HCT116 (cell line): ENCODE results near the gene BTF3. TPM values are rescaled to one million over a fixed set of nuclear protein-coding genes. Genes with fewer than 3 reads are reported as not detected.

ENCODE experiments used
- ATAC-seq: fragments of 200-7000 bp; cut with Tn5 transposase; 2 replicates; pipeline ENCODE4 v1.9.1; 2020; ENCODE audit warnings: mild to moderate bottlenecking, moderate library complexity
- BruUV-seq: library from RNA; stranded (reverse); fragments of 400-500 nt; replicated peaks from 2 replicates; lab custom pipeline; 2021; lab: Mats Ljungman, UMichigan
- CTCF ChIA-PET: fragments of 300-600 bp; sonication (Branson Sonifier 250); formaldehyde crosslinking; loops from one replicate; lab custom pipeline; 2021; ENCODE audit warnings: antibody characterized with exemption; lab: Charles Lee
- POLR2A ChIA-PET: fragments of 300-600, 350-600 bp; sonication (Branson Sonifier 250); formaldehyde crosslinking; loops from one replicate; lab custom pipeline; 2021; ENCODE audit warnings: antibody characterized with exemption; lab: Charles Lee
- RAD21 ChIA-PET, 2 experiments: fragments of 300-600 bp; sonication (Branson Sonifier 250); formaldehyde crosslinking; loops; one replicate each; lab custom pipeline; 2023; ENCODE audit warnings: low total read pairs in 2 of 2; ENCODE audit not compliant: uncharacterized antibody in 2 of 2, unreplicated experiment in 2 of 2, low non-redundant PET in 1 of 2; lab: Charles Lee
- DNase-seq: peaks from one replicate; pipeline ENCODE4 v3.0.0-alpha.2; 2010; ENCODE audit warnings: low read depth, low spot score
- H2AFZ ChIP-seq: fragments of 200-600 bp; shearing (Covaris generic), sonication (generic); 2 replicates; pipeline ENCODE4 v1.6.1; 2017; ENCODE audit warnings: low read depth, mixed run types, mixed read lengths, antibody characterized with exemption, low read length; ENCODE audit not compliant: poor library complexity, severe bottlenecking
- H3K27ac ChIP-seq: 2 replicates; pipeline ENCODE4 v1.5.1; 2012; ENCODE audit warnings: low read depth, low read length
- H3K27me3 ChIP-seq: fragments of 200-600 bp; sonication (generic); 2 replicates; pipeline ENCODE4 v1.6.1; 2016; ENCODE audit warnings: mixed run types, low read length, mixed read lengths; ENCODE audit not compliant: insufficient read depth
- H3K36me3 ChIP-seq, 2 experiments: fragments of 200-500 bp in 1 of 2; fragments of 200-600 bp in 1 of 2; sonication (Bioruptor generic) in 1 of 2; sonication (generic) in 1 of 2; 2 replicates each; pipeline versions ENCODE4 v1.5.1 to v1.6.1; 2014 to 2016; ENCODE audit warnings: low read length in 2 of 2, inconsistent platforms in 1 of 2, mixed read lengths in 1 of 2, mixed run types in 1 of 2; ENCODE audit not compliant: insufficient read depth in 2 of 2, control insufficient read depth in 1 of 2
- H3K4me1 ChIP-seq, 2 experiments: fragments of 200-600 bp in 1 of 2; sonication (generic) in 1 of 2; 2 replicates each; pipeline versions ENCODE4 v1.5.1 to v1.6.1; 2012 to 2017; ENCODE audit warnings: low read length in 2 of 2, inconsistent platforms in 1 of 2, mild to moderate bottlenecking in 1 of 2, mixed read lengths in 1 of 2, mixed run types in 1 of 2, moderate library complexity in 1 of 2; ENCODE audit not compliant: insufficient read depth in 2 of 2, control insufficient read depth in 1 of 2
- H3K4me2 ChIP-seq: fragments of 200-600 bp; sonication (generic); 2 replicates; pipeline ENCODE4 v1.6.1; 2017; ENCODE audit warnings: mixed run types, low read length, mixed read lengths
- H3K4me3 ChIP-seq, 2 experiments: fragments of 200-600 bp in 1 of 2; sonication (generic) in 1 of 2; replicated peaks in 1 of 2; 2 replicates each; pipeline ENCODE4 v1.5.1; 2011 to 2016; ENCODE audit warnings: low read length in 2 of 2, control low read depth in 1 of 2, low read depth in 1 of 2, mild to moderate bottlenecking in 1 of 2, mixed read lengths in 1 of 2, mixed run types in 1 of 2
- H3K79me2 ChIP-seq: fragments of 200-600 bp; sonication (generic); 2 replicates; pipeline ENCODE4 v1.6.1; 2017; ENCODE audit warnings: mild to moderate bottlenecking, mixed run types, low read length, moderate library complexity, mixed read lengths; ENCODE audit not compliant: insufficient read depth
- H3K9ac ChIP-seq: fragments of 200-600 bp; sonication (generic); 2 replicates; pipeline ENCODE4 v1.6.1; 2016; ENCODE audit warnings: low read length, mixed read lengths
- H3K9me2 ChIP-seq: fragments of 200-600 bp; sonication (generic), shearing (Covaris generic); 2 replicates; pipeline ENCODE4 v1.6.1; 2017; ENCODE audit warnings: mixed run types, mild to moderate bottlenecking, moderate library complexity; ENCODE audit not compliant: insufficient read depth
- H3K9me3 ChIP-seq, 2 experiments: fragments of 200-500 bp in 1 of 2; fragments of 200-600 bp in 1 of 2; sonication (Bioruptor generic) in 1 of 2; sonication (generic) in 1 of 2; 2 replicates each; pipeline ENCODE4 v1.6.1; 2014 to 2017; ENCODE audit warnings: low read length in 2 of 2, mixed read lengths in 2 of 2, inconsistent platforms in 1 of 2, low read depth in 1 of 2, mild to moderate bottlenecking in 1 of 2, mixed run types in 1 of 2, moderate library complexity in 1 of 2; ENCODE audit not compliant: control insufficient read depth in 1 of 2, insufficient read depth in 1 of 2
- H4K20me1 ChIP-seq: fragments of 200-600 bp; sonication (generic), shearing (Covaris generic); 2 replicates; pipeline ENCODE4 v1.6.1; 2017; ENCODE audit warnings: mixed run types, mild to moderate bottlenecking, moderate library complexity; ENCODE audit not compliant: insufficient read depth
- CBX3 ChIP-seq: IDR thresholded peaks from 2 replicates; pipeline ENCODE4 v1.6.1; 2012; ENCODE audit warnings: low read depth
- EGR1 ChIP-seq: IDR thresholded peaks from 2 replicates; pipeline ENCODE4 v1.6.1; 2012; ENCODE audit warnings: low read depth
- ELF1 ChIP-seq: IDR thresholded peaks from 2 replicates; pipeline ENCODE4 v1.6.1; 2012; ENCODE audit warnings: low read depth, borderline replicate concordance
- EZH2 ChIP-seq: fragments of 200-600 bp; sonication (generic); IDR thresholded peaks from 2 replicates; pipeline ENCODE4 v1.6.1; 2017; ENCODE audit warnings: antibody characterized with exemption, mixed run types
- EZH2phosphoT487 ChIP-seq: fragments of 200-600 bp; IDR thresholded peaks from 2 replicates; pipeline ENCODE4 v1.6.1; 2018; ENCODE audit warnings: antibody characterized with exemption, borderline replicate concordance
- FOSL1 ChIP-seq: IDR thresholded peaks from 2 replicates; pipeline ENCODE4 v1.6.1; 2012; ENCODE audit warnings: low read depth
- POLR2AphosphoS5 ChIP-seq: IDR thresholded peaks from 2 replicates; pipeline ENCODE4 v1.6.1; 2011; ENCODE audit warnings: mild to moderate bottlenecking, low read depth, low read length, moderate library complexity
- SP1 ChIP-seq: IDR thresholded peaks from 2 replicates; pipeline ENCODE4 v1.6.1; 2012; ENCODE audit warnings: low read depth
- TCF7L2 ChIP-seq: IDR thresholded peaks from 2 replicates; pipeline ENCODE4 v1.7.0; 2011; ENCODE audit warnings: borderline replicate concordance, inconsistent platforms; ENCODE audit not compliant: insufficient read depth, insufficient read length; ENCODE audit errors: extremely low read depth
- ZFX ChIP-seq: fragments of 450-650 bp; IDR thresholded peaks from 2 replicates; pipeline ENCODE4 v1.6.1; 2017
- ZNF274 ChIP-seq: fragments of 200-500 bp; sonication (Bioruptor generic); IDR thresholded peaks from 2 replicates; pipeline ENCODE4 v1.6.1; 2014; ENCODE audit warnings: mild to moderate bottlenecking, low read depth, low read length, inconsistent platforms
- intact Hi-C: fragments of 100-400 bp; cut with micrococcal nuclease; formaldehyde crosslinking; loops from 2 replicates; pipeline ENCODE4 v1.10.0; 2022
- total RNA-seq: library from RNA; stranded (reverse); gene quantifications from one replicate; pipeline ENCODE4 v1.2.1, GENCODE V29; 2021; ENCODE audit not compliant: unreplicated experiment
- TF ChIP-seq, protein P1 (sequence below): IDR thresholded peaks from 2 replicates; pipeline ENCODE4 v1.6.1; 2012
- TF ChIP-seq, protein P2 (sequence below): IDR thresholded peaks from 2 replicates; pipeline ENCODE4 v1.6.1; 2012; ENCODE audit warnings: low read depth
- TF ChIP-seq, protein P3 (sequence below): IDR thresholded peaks from 2 replicates; pipeline ENCODE4 v1.6.1; 2012
- TF ChIP-seq, protein P4 (sequence below): IDR thresholded peaks from 2 replicates; pipeline ENCODE4 v1.6.1; 2011; ENCODE audit warnings: mild to moderate bottlenecking, low read length, moderate library complexity; ENCODE audit not compliant: insufficient replicate concordance; ENCODE audit errors: extremely low read depth

BTF3 gene
- total RNA-seq, 1 experiment from 2014 or later = 868 TPM

DNA sequence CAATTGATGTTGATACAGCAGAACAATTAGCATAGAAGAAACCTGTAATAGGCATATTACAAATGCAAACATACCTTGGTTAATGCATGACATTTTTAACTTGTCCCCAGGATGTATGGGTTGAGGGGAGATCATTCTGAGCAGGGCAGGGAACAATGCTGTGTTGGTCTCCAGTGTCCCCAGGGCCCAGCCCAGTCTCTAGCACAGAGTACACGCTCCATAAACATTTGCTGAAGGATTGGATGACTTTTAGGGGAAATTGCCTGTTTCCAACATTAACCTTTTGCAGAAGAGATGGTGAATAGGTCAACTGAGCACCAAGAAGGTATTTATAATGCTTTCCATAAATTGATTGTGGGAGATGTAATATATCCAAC is 47.1 kb downstream of the BTF3 start:
- H3K4me1 ChIP-seq = peaks cover 0 to 4% of the 10 kb centered on the region in 2 experiments; a peak in 1 of 4 replicates
- no TSS peak for BruUV-seq
- no peak overlapping the region for H3K9ac ChIP-seq
- H3K4me2 ChIP-seq = no peak overlapping the region
- H3K9me2 ChIP-seq = no peaks in the 10 kb centered on the region
- H3K27me3 ChIP-seq = no peaks in the 10 kb centered on the region
- no peak for DNase-seq
- ChIA-PET CTCF (no interaction called here), POLR2A (no interaction called here), RAD21 (no interaction called here)
- TF ChIP-seq CBX3 = no peak
- no peak for TF ChIP-seq SP1
- TF ChIP-seq, protein P1, sequence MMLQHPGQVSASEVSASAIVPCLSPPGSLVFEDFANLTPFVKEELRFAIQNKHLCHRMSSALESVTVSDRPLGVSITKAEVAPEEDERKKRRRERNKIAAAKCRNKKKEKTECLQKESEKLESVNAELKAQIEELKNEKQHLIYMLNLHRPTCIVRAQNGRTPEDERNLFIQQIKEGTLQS = no peak
- no peak for TF ChIP-seq ZFX
- TF ChIP-seq FOSL1 = no peak
- no peak for TF ChIP-seq EZH2phosphoT487
- TF ChIP-seq EZH2 = no peak
- H3K4me3 ChIP-seq = no peak overlapping the region
- no peaks in the 10 kb centered on the region for H3K79me2 ChIP-seq
- intact Hi-C loops = no loop called here
- no peaks in the 10 kb centered on the region for H3K9me3 ChIP-seq
- H3K36me3 ChIP-seq = no peaks in the 10 kb centered on the region
- no peak for ATAC-seq
- no peak overlapping the region for H2AFZ ChIP-seq
- H4K20me1 ChIP-seq = no peaks in the 10 kb centered on the region
- no peak overlapping the region for H3K27ac ChIP-seq

DNA sequence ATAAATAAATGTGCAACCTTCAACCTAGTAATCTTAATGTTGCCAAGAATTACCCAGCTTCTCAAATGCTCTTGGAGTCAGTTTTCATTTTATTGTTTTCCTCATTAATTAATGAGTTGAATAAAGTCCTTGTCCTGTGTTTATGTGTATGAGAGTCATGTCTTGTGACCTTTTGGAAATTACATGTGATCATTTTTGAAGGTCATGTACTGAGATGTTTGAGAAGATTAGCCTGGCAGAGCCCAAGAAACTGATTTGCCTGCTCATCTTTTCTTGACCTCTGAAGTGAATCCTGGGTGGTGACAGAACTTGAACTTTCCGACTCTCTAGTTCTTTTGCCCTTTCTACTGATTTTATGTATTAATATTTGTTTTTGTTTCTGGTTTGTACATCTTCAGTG is 51.8 kb downstream of the BTF3 start:
- no peaks in the 10 kb centered on the region for H3K79me2 ChIP-seq
- ChIA-PET RAD21 (no interaction called here), CTCF (no interaction called here), POLR2A (no interaction called here)
- no peaks in the 10 kb centered on the region for H3K9me3 ChIP-seq
- H3K9ac ChIP-seq = no peak overlapping the region
- H3K27ac ChIP-seq = no peak overlapping the region
- BruUV-seq = no TSS peak
- TF ChIP-seq EZH2phosphoT487 (no peak), ELF1 (no peak), POLR2AphosphoS5 (no peak), SP1 (no peak), ZNF274 (no peak), EGR1 (no peak), TCF7L2 (no peak), EZH2 (no peak), CBX3 (no peak)
- TF ChIP-seq, protein P2, sequence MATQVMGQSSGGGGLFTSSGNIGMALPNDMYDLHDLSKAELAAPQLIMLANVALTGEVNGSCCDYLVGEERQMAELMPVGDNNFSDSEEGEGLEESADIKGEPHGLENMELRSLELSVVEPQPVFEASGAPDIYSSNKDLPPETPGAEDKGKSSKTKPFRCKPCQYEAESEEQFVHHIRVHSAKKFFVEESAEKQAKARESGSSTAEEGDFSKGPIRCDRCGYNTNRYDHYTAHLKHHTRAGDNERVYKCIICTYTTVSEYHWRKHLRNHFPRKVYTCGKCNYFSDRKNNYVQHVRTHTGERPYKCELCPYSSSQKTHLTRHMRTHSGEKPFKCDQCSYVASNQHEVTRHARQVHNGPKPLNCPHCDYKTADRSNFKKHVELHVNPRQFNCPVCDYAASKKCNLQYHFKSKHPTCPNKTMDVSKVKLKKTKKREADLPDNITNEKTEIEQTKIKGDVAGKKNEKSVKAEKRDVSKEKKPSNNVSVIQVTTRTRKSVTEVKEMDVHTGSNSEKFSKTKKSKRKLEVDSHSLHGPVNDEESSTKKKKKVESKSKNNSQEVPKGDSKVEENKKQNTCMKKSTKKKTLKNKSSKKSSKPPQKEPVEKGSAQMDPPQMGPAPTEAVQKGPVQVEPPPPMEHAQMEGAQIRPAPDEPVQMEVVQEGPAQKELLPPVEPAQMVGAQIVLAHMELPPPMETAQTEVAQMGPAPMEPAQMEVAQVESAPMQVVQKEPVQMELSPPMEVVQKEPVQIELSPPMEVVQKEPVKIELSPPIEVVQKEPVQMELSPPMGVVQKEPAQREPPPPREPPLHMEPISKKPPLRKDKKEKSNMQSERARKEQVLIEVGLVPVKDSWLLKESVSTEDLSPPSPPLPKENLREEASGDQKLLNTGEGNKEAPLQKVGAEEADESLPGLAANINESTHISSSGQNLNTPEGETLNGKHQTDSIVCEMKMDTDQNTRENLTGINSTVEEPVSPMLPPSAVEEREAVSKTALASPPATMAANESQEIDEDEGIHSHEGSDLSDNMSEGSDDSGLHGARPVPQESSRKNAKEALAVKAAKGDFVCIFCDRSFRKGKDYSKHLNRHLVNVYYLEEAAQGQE = no peak
- TF ChIP-seq, protein P3, sequence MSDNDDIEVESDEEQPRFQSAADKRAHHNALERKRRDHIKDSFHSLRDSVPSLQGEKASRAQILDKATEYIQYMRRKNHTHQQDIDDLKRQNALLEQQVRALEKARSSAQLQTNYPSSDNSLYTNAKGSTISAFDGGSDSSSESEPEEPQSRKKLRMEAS = no peak
- TF ChIP-seq, protein P1 = no peak
- TF ChIP-seq, protein P4, sequence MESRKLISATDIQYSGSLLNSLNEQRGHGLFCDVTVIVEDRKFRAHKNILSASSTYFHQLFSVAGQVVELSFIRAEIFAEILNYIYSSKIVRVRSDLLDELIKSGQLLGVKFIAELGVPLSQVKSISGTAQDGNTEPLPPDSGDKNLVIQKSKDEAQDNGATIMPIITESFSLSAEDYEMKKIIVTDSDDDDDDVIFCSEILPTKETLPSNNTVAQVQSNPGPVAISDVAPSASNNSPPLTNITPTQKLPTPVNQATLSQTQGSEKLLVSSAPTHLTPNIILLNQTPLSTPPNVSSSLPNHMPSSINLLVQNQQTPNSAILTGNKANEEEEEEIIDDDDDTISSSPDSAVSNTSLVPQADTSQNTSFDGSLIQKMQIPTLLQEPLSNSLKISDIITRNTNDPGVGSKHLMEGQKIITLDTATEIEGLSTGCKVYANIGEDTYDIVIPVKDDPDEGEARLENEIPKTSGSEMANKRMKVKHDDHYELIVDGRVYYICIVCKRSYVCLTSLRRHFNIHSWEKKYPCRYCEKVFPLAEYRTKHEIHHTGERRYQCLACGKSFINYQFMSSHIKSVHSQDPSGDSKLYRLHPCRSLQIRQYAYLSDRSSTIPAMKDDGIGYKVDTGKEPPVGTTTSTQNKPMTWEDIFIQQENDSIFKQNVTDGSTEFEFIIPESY = no peak
- no peak overlapping the region for H2AFZ ChIP-seq
- no peaks in the 10 kb centered on the region for H3K27me3 ChIP-seq
- H3K36me3 ChIP-seq = peaks cover 0 to 2% of the 10 kb centered on the region in 2 experiments; a peak in 1 of 4 replicates
- no peak overlapping the region for H3K4me3 ChIP-seq
- no peaks in the 10 kb centered on the region for H4K20me1 ChIP-seq
- H3K9me2 ChIP-seq = no peaks in the 10 kb centered on the region
- H3K4me2 ChIP-seq = no peak overlapping the region
- no peak for ATAC-seq
- no peaks in the 10 kb centered on the region for H3K4me1 ChIP-seq
- no peak for DNase-seq
- intact Hi-C loops = no loop called here
